Hepatocyte (in vitro differentiated cells): ENCODE measurements around the gene MYH11. TPM values are rescaled to one million over a fixed set of nuclear protein-coding genes. Genes with fewer than 3 reads are reported as not detected.

ENCODE experiments used
- DNase-seq: peaks from one replicate; pipeline ENCODE4 v3.0.0-alpha.2; 2016; ENCODE audit warnings: low spot score
- H2AFZ ChIP-seq: fragments of 200-600 bp; sonication (generic); 2 replicates; pipeline ENCODE4 v1.6.0; 2016; ENCODE audit warnings: antibody characterized with exemption, mild to moderate bottlenecking
- H3K27ac ChIP-seq: fragments of 200-600 bp; sonication (generic); 2 replicates; pipeline ENCODE4 v1.5.1; 2016; ENCODE audit warnings: mild to moderate bottlenecking
- H3K27me3 ChIP-seq: fragments of 200-600 bp; sonication (generic); 2 replicates; pipeline ENCODE4 v1.6.1; 2016
- H3K36me3 ChIP-seq: fragments of 200-600 bp; sonication (generic); replicated peaks from 2 replicates; pipeline ENCODE4 v1.5.1; 2016; ENCODE audit warnings: low read depth; ENCODE audit not compliant: insufficient read depth
- H3K4me1 ChIP-seq: fragments of 200-600 bp; sonication (generic); 2 replicates; pipeline ENCODE4 v1.5.1; 2016; ENCODE audit warnings: mild to moderate bottlenecking, moderate library complexity; ENCODE audit not compliant: insufficient read depth
- H3K4me2 ChIP-seq: fragments of 200-600 bp; sonication (generic); 2 replicates; pipeline ENCODE4 v1.6.0; 2016
- H3K4me3 ChIP-seq: fragments of 200-600 bp; sonication (generic); 2 replicates; pipeline ENCODE4 v1.5.1; 2016; ENCODE audit warnings: mild to moderate bottlenecking
- H3K79me2 ChIP-seq: fragments of 200-600 bp; sonication (generic); 2 replicates; pipeline ENCODE4 v1.6.0; 2017; ENCODE audit warnings: mild to moderate bottlenecking
- H3K9me2 ChIP-seq: fragments of 200-600 bp; sonication (generic); replicated peaks from 2 replicates; pipeline ENCODE4 v1.6.0; 2017; ENCODE audit warnings: mild to moderate bottlenecking; ENCODE audit not compliant: insufficient read depth
- H3K9me3 ChIP-seq: fragments of 200-600 bp; sonication (generic); 2 replicates; pipeline ENCODE4 v1.5.1; 2016; ENCODE audit warnings: low read depth, mild to moderate bottlenecking
- H4K20me1 ChIP-seq: fragments of 200-600 bp; sonication (generic); 2 replicates; pipeline ENCODE4 v1.6.0; 2016; ENCODE audit warnings: mild to moderate bottlenecking; ENCODE audit not compliant: insufficient read depth, poor library complexity, severe bottlenecking
- CTCF ChIP-seq: fragments of 200-600 bp; sonication (generic); IDR thresholded peaks from 2 replicates; pipeline ENCODE4 v1.5.1; 2016; ENCODE audit warnings: antibody characterized with exemption, mild to moderate bottlenecking; ENCODE audit not compliant: poor library complexity
- EZH2 ChIP-seq: fragments of 200-600 bp; sonication (generic); IDR thresholded peaks from 2 replicates; pipeline ENCODE4 v1.6.1; 2016; ENCODE audit warnings: antibody characterized with exemption, mild to moderate bottlenecking, borderline replicate concordance
- EZH2phosphoT487 ChIP-seq: fragments of 200-600 bp; sonication (generic); IDR thresholded peaks from one replicate; pipeline ENCODE4 v1.6.1; 2018; ENCODE audit warnings: antibody characterized with exemption, mild to moderate bottlenecking, low read depth, moderate library complexity; ENCODE audit not compliant: unreplicated experiment, severe bottlenecking
- WGBS: methylation state at CpG from one replicate; pipeline ENCODE4 v1.1.6; 2016; ENCODE audit warnings: low lambda C conversion rate; ENCODE audit errors: missing lambda C conversion rate; 5-methylcytosine and 5-hydroxymethylcytosine counted together
- polyA plus RNA-seq: library from polyadenylated mRNA; unstranded; fragments of >200 nt; fragmentation: Nextera tagmentation; extraction: Ambion mirVana; gene quantifications from 2 replicates; pipeline ENCODE4 v1.2.1, GENCODE V29; 2016
- total RNA-seq: library from RNA; depleted of rRNA; stranded (reverse); fragments of >200 nt; gene quantifications from 2 replicates; pipeline ENCODE4 v1.2.3, GENCODE V29; 2014

The MYH11 gene
- total and polyA plus RNA-seq, 2 experiments from 2014 or later: 0.59 to 5.9 TPM

- H3K9me2 ChIP-seq: no peaks in the 10 kb centered on the region
- no peaks in the 10 kb centered on the region for H3K4me1 ChIP-seq
- no peaks in the 10 kb centered on the region for H4K20me1 ChIP-seq
- H3K9me3 ChIP-seq: no peaks in the 10 kb centered on the region
- no peak overlapping the region for H3K4me2 ChIP-seq
- H2AFZ ChIP-seq: no peak overlapping the region
- no peak overlapping the region for H3K27ac ChIP-seq
- no peak overlapping the region for H3K4me3 ChIP-seq
- H3K79me2 ChIP-seq: no peaks in the 10 kb centered on the region
- H3K27me3 ChIP-seq: no peaks in the 10 kb centered on the region
- WGBS: 89% methylated on average over 7 of the region's 7 CpGs
- H3K36me3 ChIP-seq: no peaks in the 10 kb centered on the region
- TF ChIP-seq EZH2phosphoT487 (no peak), CTCF (no peak), EZH2 (no peak)
- no peak for DNase-seq
Observed at GRCh38 chr16:15865742-15866141, 8.9 kb upstream of the MYH11 start.

- H4K20me1 ChIP-seq: no peaks in the 10 kb centered on the region
- H3K27me3 ChIP-seq: peaks cover 4% of the 10 kb centered on the region
Observed at GRCh38 chr16:15864939-15865338, 8.1 kb upstream of the MYH11 start.

GRCh38 chr16:15861996-15862395 lies 5.2 kb upstream of the MYH11 start:
- no peak for DNase-seq
- Histone ChIP-seq H3K9me3 (no peaks in the 10 kb centered on the region), H3K27ac (no peak overlapping the region), H2AFZ (no peak overlapping the region), H3K4me2 (no peak overlapping the region), H3K9me2 (no peaks in the 10 kb centered on the region), H3K79me2 (no peaks in the 10 kb centered on the region), H4K20me1 (no peaks in the 10 kb centered on the region), H3K27me3 (peaks cover 29% of the 10 kb centered on the region), H3K4me3 (no peak overlapping the region), H3K36me3 (no peaks in the 10 kb centered on the region), H3K4me1 (no peaks in the 10 kb centered on the region)
- TF ChIP-seq CTCF (no peak), EZH2 (no peak), EZH2phosphoT487 (no peak)
- 98% methylated on average over 3 of the region's 3 CpGs for WGBS

More at GRCh38 chr16:15864939-15865338, 8.1 kb upstream of the MYH11 start:
- no peaks in the 10 kb centered on the region for H3K36me3 ChIP-seq
- H3K4me2 ChIP-seq: no peak overlapping the region
- H2AFZ ChIP-seq: no peak overlapping the region
- TF ChIP-seq CTCF (no peak), EZH2phosphoT487 (no peak), EZH2 (no peak)
- no peaks in the 10 kb centered on the region for H3K9me2 ChIP-seq
- no peaks in the 10 kb centered on the region for H3K4me1 ChIP-seq
- no peaks in the 10 kb centered on the region for H3K9me3 ChIP-seq
- no peak overlapping the region for H3K4me3 ChIP-seq
- no peaks in the 10 kb centered on the region for H3K79me2 ChIP-seq
- H3K27ac ChIP-seq: no peak overlapping the region
- 94% methylated on average over 5 of the region's 5 CpGs for WGBS
- no peak for DNase-seq
